GM20431 (cell line): ENCODE measurements around the gene ZNF407.

Experiments
- in situ Hi-C: fragments of 300-500 bp; cut with MseI, MboI; formaldehyde crosslinking; loops from one replicate; pipeline ENCODE4 v1.15.0; 2020; ENCODE audit warnings: low sequenced_read_pairs; ENCODE audit not compliant: unreplicated experiment

The ZNF407 gene

GRCh38 chr18:74579496-74580065, 18.1 kb upstream of the ZNF407 start:
- in situ Hi-C loops, result no loop called here

- in situ Hi-C loops, result no loop called here
Observed at GRCh38 chr18:74582642-74583041, 15.0 kb upstream of the ZNF407 start.

GRCh38 chr18:74587441-74587840, 10.2 kb upstream of the ZNF407 start:
- in situ Hi-C loops, result no loop called here

- in situ Hi-C loops, result no loop called here
Observed at GRCh38 chr18:74589021-74589420, 8.6 kb upstream of the ZNF407 start.

- in situ Hi-C loops, result no loop called here
Observed at GRCh38 chr18:74589811-74590210, 7.9 kb upstream of the ZNF407 start.

- in situ Hi-C loops, result no loop called here
Observed at GRCh38 chr18:74590671-74591070, 7.0 kb upstream of the ZNF407 start.

- in situ Hi-C loops, result no loop called here
Observed at GRCh38 chr18:74595431-74595830, 2.2 kb upstream of the ZNF407 start.

GRCh38 chr18:74597034-74597661, 522 bp upstream of the ZNF407 start:
- in situ Hi-C loops, result no loop called here

GRCh38 chr18:74598350-74599001, 806 bp downstream of the ZNF407 start:
- in situ Hi-C loops, result no loop called here

GRCh38 chr18:74604361-74604760, 6.7 kb downstream of the ZNF407 start:
- in situ Hi-C loops, result no loop called here

GRCh38 chr18:74604774-74605173, 7.1 kb downstream of the ZNF407 start:
- in situ Hi-C loops, result no loop called here

GRCh38 chr18:74608681-74609080, 11.0 kb downstream of the ZNF407 start:
- in situ Hi-C loops, result no loop called here

GRCh38 chr18:74609535-74609934, 11.9 kb downstream of the ZNF407 start:
- in situ Hi-C loops, result no loop called here

GRCh38 chr18:74610051-74610615, 12.5 kb downstream of the ZNF407 start:
- in situ Hi-C loops, result no loop called here

- in situ Hi-C loops, result no loop called here
Observed at GRCh38 chr18:74610860-74611259, 13.2 kb downstream of the ZNF407 start.

- in situ Hi-C loops, result no loop called here
Observed at GRCh38 chr18:74611765-74612164, 14.1 kb downstream of the ZNF407 start.

- in situ Hi-C loops, result no loop called here
Observed at GRCh38 chr18:74613381-74613780, 15.7 kb downstream of the ZNF407 start.

GRCh38 chr18:74616494-74616893, 18.8 kb downstream of the ZNF407 start:
- in situ Hi-C loops, result no loop called here

- in situ Hi-C loops, result no loop called here
Observed at GRCh38 chr18:74617486-74617885, 19.8 kb downstream of the ZNF407 start.

GRCh38 chr18:74622072-74622471, 24.4 kb downstream of the ZNF407 start:
- in situ Hi-C loops, result no loop called here

GRCh38 chr18:74623047-74623816, 25.6 kb downstream of the ZNF407 start:
- in situ Hi-C loops, result no loop called here
